ENCODE measurements around the gene TMEM234. TPM values are rescaled to one million over a fixed set of nuclear protein-coding genes. Genes with fewer than 3 reads are reported as not detected.

Gene TMEM234
- total and polyA plus RNA-seq, 2 of the 13 experiments (the other 11 are each of a cell fraction or from before 2014, with no cell fraction given), result 6.1 to 9.0 TPM

DNA sequence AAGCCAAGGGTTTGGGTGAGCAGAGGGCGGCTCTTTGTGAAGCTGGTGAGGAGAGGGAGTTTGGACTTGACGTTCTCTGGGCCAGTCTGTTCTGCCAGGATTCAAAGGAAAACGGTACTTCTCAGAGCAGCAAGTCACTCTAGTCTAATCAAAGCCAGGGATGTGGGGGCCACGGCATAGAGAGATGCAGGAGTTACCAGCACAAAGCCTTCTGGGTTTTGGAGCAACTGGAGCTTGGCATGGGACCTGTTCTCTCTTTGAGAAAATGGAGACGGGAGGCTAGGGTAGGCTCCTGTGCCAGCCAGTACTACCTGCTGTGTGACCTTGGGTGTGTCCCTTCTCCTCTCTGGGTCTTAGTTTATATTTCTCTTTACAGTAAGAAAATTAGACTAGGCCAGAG is 40.6 kb downstream of the TMEM234 start (continued):
- TF ChIP-seq, protein P1, sequence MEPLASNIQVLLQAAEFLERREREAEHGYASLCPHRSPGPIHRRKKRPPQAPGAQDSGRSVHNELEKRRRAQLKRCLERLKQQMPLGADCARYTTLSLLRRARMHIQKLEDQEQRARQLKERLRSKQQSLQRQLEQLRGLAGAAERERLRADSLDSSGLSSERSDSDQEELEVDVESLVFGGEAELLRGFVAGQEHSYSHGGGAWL (CRISPR knock-in tag; IDR thresholded peaks at IDR 0.05), result no peak
- TF ChIP-seq EED (CRISPR knock-in tag; IDR thresholded peaks at IDR 0.05) (no peak), EZH2 (conservative IDR thresholded peaks at IDR 0.05; ENCODE audit: low read depth, low read length) (no peak), RBM39 (IDR thresholded peaks at IDR 0.05; ENCODE audit: low read depth, low read length, poor library complexity, severe bottlenecking) (no peak), NPAS2 (CRISPR knock-in tag; IDR thresholded peaks at IDR 0.05; ENCODE audit: borderline replicate concordance) (no peak)

DNA sequence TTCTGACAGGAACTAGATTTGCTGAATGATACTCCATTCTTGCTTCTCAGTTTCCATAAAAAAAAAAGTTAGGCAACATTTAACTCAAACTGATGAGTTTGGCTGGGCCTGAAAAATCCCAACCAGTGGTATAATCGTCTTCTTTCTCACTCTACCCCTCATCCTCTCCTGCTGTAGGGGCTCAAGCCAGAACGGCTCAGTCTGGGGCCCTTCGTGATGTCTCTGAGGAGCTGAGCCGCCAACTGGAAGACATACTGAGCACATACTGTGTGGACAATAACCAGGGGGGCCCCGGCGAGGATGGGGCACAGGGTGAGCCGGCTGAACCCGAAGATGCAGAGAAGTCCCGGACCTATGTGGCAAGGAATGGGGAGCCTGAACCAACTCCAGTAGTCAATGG is 41.1 kb downstream of the TMEM234 start:
- peak overlapping the region; percentile 84 for H3K9ac ChIP-seq (ENCODE audit: insufficient read depth, low read depth, low read length)
- peak overlapping the region; percentile 87 for H3K27ac ChIP-seq (ENCODE audit: extremely low read length, insufficient read depth, low read length)
- peaks cover 9 to 28% of the 10 kb centered on the region in 2 experiments; a peak in 4 of 5 replicates for H3K36me3 ChIP-seq (replicated peaks in 1 of 2; ENCODE audit: control insufficient read depth in 1 of 2, insufficient read depth in 2 of 2, low read length in 2 of 2)
- H3K4me1 ChIP-seq (ENCODE audit: insufficient read depth, low read length), result peaks cover 70% of the 10 kb centered on the region
- CTCF ChIA-PET (ENCODE audit: low intra/inter-chr PET ratio, low total read pairs), result no interaction called here
- no peak for FAIRE-seq
- 88% methylated on average over 9 of the region's 9 CpGs for WGBS (ENCODE audit: low lambda C conversion rate)
- peak overlapping the region; percentile 80 for H3K4me2 ChIP-seq (ENCODE audit: low read depth, low read length)
- POLR2A ChIA-PET, result interaction anchor here (0.6 to 2.7 kb wide), 6 partner anchors 17 to 131 kb away, joined by 4 to 38 read pairs (median 11); partner anchors contain the start of genes CCDC28B, HDAC1, LCK and TMEM39B
- H3K9me3 ChIP-seq (ENCODE audit: low read length), result no peaks in the 10 kb centered on the region
- in situ Hi-C loops (cut with HindIII; ENCODE audit: extremely low pct_ligation_motif_present, low pct_unique_long_range_greater_than_20kb) (no loop called here), intact Hi-C loops (cut with micrococcal nuclease; ENCODE audit: unreplicated experiment) (no loop called here)
- H3K4me3 ChIP-seq (replicated peaks in 1 of 3; ENCODE audit: insufficient read depth in 1 of 3, low read depth in 2 of 3, low read length in 3 of 3), result peak overlapping the region; percentile 58 to 76 (median 61); a peak in 5 of 6 replicates
- peaks cover 2% of the 10 kb centered on the region; the same call in 1 of the 2 replicates for H4K20me1 ChIP-seq (ENCODE audit: insufficient read depth, low read length)
- DNase-seq (ENCODE audit: low spot score), result no peak
- H3K79me2 ChIP-seq (ENCODE audit: insufficient read depth, low read length), result peaks cover 45% of the 10 kb centered on the region
- H2AFZ ChIP-seq (ENCODE audit: low read length), result no peak overlapping the region
- TSS peak; percentile 66 for BruUV-seq (replicated peaks)
- TF ChIP-seq ZNF354B (CRISPR knock-in tag; IDR thresholded peaks at IDR 0.05) (no peak), ZNF737 (CRISPR knock-in tag; IDR thresholded peaks at IDR 0.05; ENCODE audit: borderline replicate concordance) (no peak)
- H3K27me3 ChIP-seq (ENCODE audit: control insufficient read depth in 1 of 2, insufficient read depth in 2 of 2, low read length in 2 of 2), result no peaks in the 10 kb centered on the region
- ATAC-seq, result no peak
